HuH-7 (cell line): ENCODE data around the gene RHCE.
"Not testable (repeated sequence)": the region's sequence is repeated elsewhere in the genome, so short reads cannot be mapped to it uniquely, and the experiment has no call there.

Experiments
- DNase-seq: peaks from one replicate; pipeline ENCODE4 v3.0.0; 2011; ENCODE audit warnings: low spot score

Gene RHCE

GRCh38 chr1:25432749-25433388 is 12.2 kb upstream of the RHCE start:
- no peak for DNase-seq

- DNase-seq: no peak
Observed at GRCh38 chr1:25431955-25432719, 11.5 kb upstream of the RHCE start.

GRCh38 chr1:25430967-25431881 is 10.6 kb upstream of the RHCE start:
- peak; percentile 32 for DNase-seq

GRCh38 chr1:25430073-25430966 is 9.7 kb upstream of the RHCE start, which contains the start of gene MACO1:
TSS of gene MACO1 (plus strand) at chr1:25430897. CDS start at chr1:25431099, 202 bp downstream.
- DNase-seq: peak; percentile 96

GRCh38 chr1:25428475-25429166 is 8.0 kb upstream of the RHCE start:
- DNase-seq: no peak

- DNase-seq: no peak
Observed at GRCh38 chr1:25427696-25428095, 7.1 kb upstream of the RHCE start.

GRCh38 chr1:25425098-25426085 is 4.8 kb upstream of the RHCE start:
- no peak for DNase-seq

GRCh38 chr1:25423206-25423605 is 2.6 kb upstream of the RHCE start:
- not testable (repeated sequence) for DNase-seq

- DNase-seq: not testable (repeated sequence)
Observed at GRCh38 chr1:25419339-25419738, 1.3 kb downstream of the RHCE start.

GRCh38 chr1:25417280-25417679 is 3.3 kb downstream of the RHCE start:
- not testable (repeated sequence) for DNase-seq

- DNase-seq: not testable (repeated sequence)
Observed at GRCh38 chr1:25414578-25414977, 6.0 kb downstream of the RHCE start.

GRCh38 chr1:25414157-25414556 is 6.5 kb downstream of the RHCE start:
- DNase-seq: not testable (repeated sequence)

- not testable (repeated sequence) for DNase-seq
Observed at GRCh38 chr1:25412872-25413623, 7.6 kb downstream of the RHCE start.

- not testable (repeated sequence) for DNase-seq
Observed at GRCh38 chr1:25409641-25410427, 10.8 kb downstream of the RHCE start.

GRCh38 chr1:25405731-25406305 is 14.8 kb downstream of the RHCE start:
- not testable (repeated sequence) for DNase-seq

GRCh38 chr1:25402947-25403803 is 17.4 kb downstream of the RHCE start:
- DNase-seq: not testable (repeated sequence)
